Astrocyte (in vitro differentiated cells and primary cell): ENCODE results near the gene HNRNPK. TPM values are rescaled to one million over a fixed set of nuclear protein-coding genes. Genes with fewer than 3 reads are reported as not detected.

Experiments
- DNase-seq: peaks from one replicate; pipeline ENCODE4 v3.0.0-alpha.2; 2010; ENCODE audit warnings: low read depth
- FAIRE-seq: peaks from 2 replicates; lab custom pipeline; 2011; peaks lifted over from hg19 to GRCh38; lab: Jason Lieb, UNC
- H2AFZ ChIP-seq: 2 replicates; pipeline ENCODE4 v1.6.0; 2012; ENCODE audit warnings: low read depth, low read length, inconsistent platforms
- H3K27ac ChIP-seq: 2 replicates; pipeline ENCODE4 v1.5.1; 2011; ENCODE audit warnings: low read depth, low read length, inconsistent platforms
- H3K27me3 ChIP-seq: 2 replicates; pipeline ENCODE4 v1.6.0; 2011; ENCODE audit warnings: low read length, inconsistent platforms; ENCODE audit not compliant: insufficient read depth
- H3K36me3 ChIP-seq: 2 replicates; pipeline ENCODE4 v1.5.1; 2011; ENCODE audit warnings: low read length, inconsistent platforms; ENCODE audit not compliant: insufficient read depth
- H3K4me1 ChIP-seq: 2 replicates; pipeline ENCODE4 v1.5.1; 2011; ENCODE audit warnings: low read length, inconsistent platforms; ENCODE audit not compliant: insufficient read depth
- H3K4me2 ChIP-seq: 2 replicates; pipeline ENCODE4 v1.6.0; 2012; ENCODE audit warnings: low read length, inconsistent platforms
- H3K4me3 ChIP-seq: 2 replicates; pipeline ENCODE4 v1.5.1; 2011; ENCODE audit warnings: low read depth, mild to moderate bottlenecking, low read length, inconsistent platforms; ENCODE audit not compliant: insufficient read depth
- H3K79me2 ChIP-seq: 2 replicates; pipeline ENCODE4 v1.6.0; 2012; ENCODE audit warnings: mild to moderate bottlenecking, low read length, inconsistent platforms; ENCODE audit not compliant: insufficient read depth
- H3K9ac ChIP-seq: 2 replicates; pipeline ENCODE4 v1.6.0; 2012; ENCODE audit warnings: mild to moderate bottlenecking, low read length, inconsistent platforms
- H3K9me3 ChIP-seq: 2 replicates; pipeline ENCODE4 v1.5.1; 2012; ENCODE audit warnings: low read depth, mild to moderate bottlenecking, low read length, inconsistent platforms; ENCODE audit not compliant: insufficient read depth
- H4K20me1 ChIP-seq: 2 replicates; pipeline ENCODE4 v1.6.0; 2012; ENCODE audit warnings: low read length, inconsistent platforms; ENCODE audit not compliant: insufficient read depth
- H3K27ac Mint-ChIP-seq: one replicate; pipeline ENCODE4 v1.8.0; 2021; ENCODE audit warnings: mild to moderate bottlenecking, mixed read lengths; ENCODE audit not compliant: unreplicated experiment
- H3K27me3 Mint-ChIP-seq: one replicate; pipeline ENCODE4 v1.8.0; 2021; ENCODE audit warnings: low read depth, mixed read lengths; ENCODE audit not compliant: unreplicated experiment
- H3K36me3 Mint-ChIP-seq: one replicate; pipeline ENCODE4 v1.8.0; 2021; ENCODE audit warnings: low read depth, mixed read lengths; ENCODE audit not compliant: unreplicated experiment
- H3K4me1 Mint-ChIP-seq: one replicate; pipeline ENCODE4 v1.8.0; 2021; ENCODE audit warnings: low read depth, mixed read lengths; ENCODE audit not compliant: unreplicated experiment
- H3K4me3 Mint-ChIP-seq: one replicate; pipeline ENCODE4 v1.8.0; 2021; ENCODE audit warnings: mild to moderate bottlenecking, moderate library complexity, mixed read lengths; ENCODE audit not compliant: unreplicated experiment
- H3K9me3 Mint-ChIP-seq: one replicate; pipeline ENCODE4 v1.8.0; 2021; ENCODE audit warnings: mild to moderate bottlenecking, mixed read lengths; ENCODE audit not compliant: unreplicated experiment
- EZH2 ChIP-seq: IDR thresholded peaks from 2 replicates; pipeline ENCODE4 v1.6.1; 2012; ENCODE audit warnings: mild to moderate bottlenecking, low read length, inconsistent platforms; ENCODE audit not compliant: insufficient read depth
- total RNA-seq: library from RNA; stranded (reverse); gene quantifications from 2 replicates; pipeline ENCODE4 v1.2.1, GENCODE V29; 2021
- TF ChIP-seq, protein P1 (sequence below): IDR thresholded peaks from 2 replicates; pipeline ENCODE4 v1.5.1; 2011; ENCODE audit warnings: low read depth, mild to moderate bottlenecking, inconsistent platforms, low read length, moderate library complexity; ENCODE audit not compliant: insufficient read depth

The HNRNPK gene
- total RNA-seq, 1 donor from 2014 or later = 511 TPM

DNA sequence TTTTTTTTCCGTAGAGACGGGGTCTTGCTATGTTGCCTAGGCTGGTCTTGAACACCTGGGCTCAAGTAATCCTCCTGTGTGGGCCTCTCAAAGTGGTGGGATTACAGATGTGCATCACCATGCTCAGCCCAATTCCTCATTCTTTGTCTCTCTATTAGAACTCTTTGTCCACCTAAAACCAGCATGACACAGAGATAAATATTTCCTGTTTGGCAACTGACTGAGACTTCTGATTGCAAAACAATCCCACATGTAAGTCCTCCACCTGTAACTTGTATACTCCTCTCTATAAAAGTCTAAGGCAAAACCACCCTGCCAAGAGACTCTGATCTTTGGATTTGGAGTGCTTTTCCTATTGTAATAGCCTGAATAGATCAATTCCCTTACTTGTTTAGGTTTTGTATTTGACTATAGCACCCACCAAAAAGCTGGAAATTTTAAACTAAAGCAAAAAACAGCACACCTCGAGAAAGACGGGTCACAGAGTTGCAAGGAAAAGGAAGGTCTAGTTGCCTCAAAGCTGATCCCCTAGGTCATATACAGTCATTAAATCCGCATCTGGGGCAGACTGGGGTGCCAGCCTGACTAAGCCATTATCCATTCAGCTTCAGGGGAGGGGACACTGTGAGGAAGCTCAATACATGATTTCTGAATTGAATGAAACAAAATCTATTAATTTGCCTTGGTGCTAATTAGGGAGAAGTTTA, 45.3 kb downstream of the HNRNPK start:
- no peak overlapping the region for H3K27ac ChIP-seq
- Mint-ChIP-seq H3K9me3 (no peaks in the 10 kb centered on the region), H3K36me3 (no peaks in the 10 kb centered on the region), H3K27ac (peak overlapping the region; percentile 75), H3K27me3 (no peaks in the 10 kb centered on the region), H3K4me1 (peaks cover 20% of the 10 kb centered on the region), H3K4me3 (no peak overlapping the region)
- FAIRE-seq (no peak), DNase-seq (peak; percentile 62)
- TF ChIP-seq, protein P1, sequence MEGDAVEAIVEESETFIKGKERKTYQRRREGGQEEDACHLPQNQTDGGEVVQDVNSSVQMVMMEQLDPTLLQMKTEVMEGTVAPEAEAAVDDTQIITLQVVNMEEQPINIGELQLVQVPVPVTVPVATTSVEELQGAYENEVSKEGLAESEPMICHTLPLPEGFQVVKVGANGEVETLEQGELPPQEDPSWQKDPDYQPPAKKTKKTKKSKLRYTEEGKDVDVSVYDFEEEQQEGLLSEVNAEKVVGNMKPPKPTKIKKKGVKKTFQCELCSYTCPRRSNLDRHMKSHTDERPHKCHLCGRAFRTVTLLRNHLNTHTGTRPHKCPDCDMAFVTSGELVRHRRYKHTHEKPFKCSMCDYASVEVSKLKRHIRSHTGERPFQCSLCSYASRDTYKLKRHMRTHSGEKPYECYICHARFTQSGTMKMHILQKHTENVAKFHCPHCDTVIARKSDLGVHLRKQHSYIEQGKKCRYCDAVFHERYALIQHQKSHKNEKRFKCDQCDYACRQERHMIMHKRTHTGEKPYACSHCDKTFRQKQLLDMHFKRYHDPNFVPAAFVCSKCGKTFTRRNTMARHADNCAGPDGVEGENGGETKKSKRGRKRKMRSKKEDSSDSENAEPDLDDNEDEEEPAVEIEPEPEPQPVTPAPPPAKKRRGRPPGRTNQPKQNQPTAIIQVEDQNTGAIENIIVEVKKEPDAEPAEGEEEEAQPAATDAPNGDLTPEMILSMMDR = no peak
- no peak for TF ChIP-seq EZH2
- H4K20me1 ChIP-seq = no peaks in the 10 kb centered on the region
- H3K4me1 ChIP-seq = peaks cover 16% of the 10 kb centered on the region
- H3K9me3 ChIP-seq = no peaks in the 10 kb centered on the region
- H2AFZ ChIP-seq = no peak overlapping the region
- peak overlapping the region; percentile 11 for H3K4me3 ChIP-seq
- H3K27me3 ChIP-seq = no peaks in the 10 kb centered on the region
- no peak overlapping the region for H3K9ac ChIP-seq
- no peaks in the 10 kb centered on the region for H3K79me2 ChIP-seq
- peak overlapping the region; percentile 53 for H3K4me2 ChIP-seq
- no peaks in the 10 kb centered on the region for H3K36me3 ChIP-seq

DNA sequence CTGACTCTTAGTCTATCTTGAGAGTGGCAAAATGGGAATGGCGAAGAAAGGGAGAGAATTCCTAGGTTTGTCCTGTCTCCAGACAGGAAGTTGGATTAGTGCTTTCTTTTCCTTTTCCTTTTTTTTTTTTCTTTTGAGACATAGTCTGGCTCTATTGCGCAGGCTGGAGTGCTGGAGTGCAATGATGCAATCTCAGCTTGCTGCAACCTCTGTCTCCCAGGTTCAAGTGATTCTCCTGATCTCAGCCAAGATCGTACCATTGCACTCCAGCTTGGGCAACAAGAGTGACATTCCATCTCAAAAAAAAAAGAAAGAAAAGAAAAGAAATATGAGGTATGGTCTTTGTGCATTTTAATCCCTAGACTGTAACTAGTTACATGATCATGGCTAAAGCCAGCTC, 46.2 kb downstream of the HNRNPK start:
- H2AFZ ChIP-seq = no peak overlapping the region
- no peak overlapping the region for H3K4me2 ChIP-seq
- H3K36me3 Mint-ChIP-seq = no peaks in the 10 kb centered on the region
- H3K79me2 ChIP-seq = no peaks in the 10 kb centered on the region
- H3K9me3 ChIP-seq = no peaks in the 10 kb centered on the region
- H3K27ac ChIP-seq = no peak overlapping the region
- H3K9ac ChIP-seq = no peak overlapping the region
- H3K36me3 ChIP-seq = no peaks in the 10 kb centered on the region
- no peak overlapping the region for H3K4me3 ChIP-seq
- peaks cover 20% of the 10 kb centered on the region for H3K4me1 Mint-ChIP-seq
- H3K4me3 Mint-ChIP-seq = no peak overlapping the region
- H3K4me1 ChIP-seq = peaks cover 16% of the 10 kb centered on the region
- H3K27me3 ChIP-seq = no peaks in the 10 kb centered on the region
- FAIRE-seq (no peak), DNase-seq (no peak)
- H3K27me3 Mint-ChIP-seq = no peaks in the 10 kb centered on the region
- H3K9me3 Mint-ChIP-seq = no peaks in the 10 kb centered on the region
- H4K20me1 ChIP-seq = no peaks in the 10 kb centered on the region
- TF ChIP-seq, protein P1 = no peak
- TF ChIP-seq EZH2 = no peak
- H3K27ac Mint-ChIP-seq = peak overlapping the region; percentile 47

DNA sequence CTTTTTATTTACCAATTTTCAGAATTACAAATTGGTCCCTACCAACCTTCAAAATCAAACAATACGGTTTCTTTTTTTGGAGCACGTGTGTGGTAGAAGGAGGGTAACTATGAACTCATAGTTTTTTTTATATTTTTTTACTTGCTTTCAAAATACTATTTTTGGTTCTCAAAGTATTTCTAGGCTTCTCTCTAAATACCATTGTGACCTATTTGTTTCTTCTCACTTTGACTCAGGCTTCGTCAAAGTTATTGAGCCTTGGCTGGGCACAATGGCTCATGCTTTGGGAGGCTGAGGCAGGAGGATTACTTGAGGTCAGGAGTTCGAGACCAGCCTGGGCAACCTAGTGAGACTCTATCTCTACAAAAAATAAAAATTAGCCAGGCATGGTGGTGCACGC, 47.2 kb downstream of the HNRNPK start:
- Histone ChIP-seq H3K9me3 (no peaks in the 10 kb centered on the region), H4K20me1 (no peaks in the 10 kb centered on the region), H3K36me3 (no peaks in the 10 kb centered on the region), H3K4me3 (no peak overlapping the region), H3K4me2 (no peak overlapping the region), H3K27me3 (no peaks in the 10 kb centered on the region), H3K79me2 (no peaks in the 10 kb centered on the region), H3K9ac (no peak overlapping the region), H3K27ac (no peak overlapping the region), H2AFZ (no peak overlapping the region), H3K4me1 (peaks cover 16% of the 10 kb centered on the region)
- no peak for FAIRE-seq
- no peak for TF ChIP-seq EZH2
- TF ChIP-seq, protein P1 = no peak
- Mint-ChIP-seq H3K9me3 (no peaks in the 10 kb centered on the region), H3K4me3 (no peak overlapping the region), H3K4me1 (peaks cover 20% of the 10 kb centered on the region), H3K27ac (no peak overlapping the region), H3K27me3 (no peaks in the 10 kb centered on the region), H3K36me3 (no peaks in the 10 kb centered on the region)
- no peak for DNase-seq
